Measurements from ENCODE around the gene TBX19.
"Not testable (repeated sequence)": the region's sequence is repeated elsewhere in the genome, so short reads cannot be mapped to it uniquely, and the experiment has no call there.

TBX19 gene

GRCh38 chr1:168345939-168346338 lies 65.3 kb downstream of the TBX19 start:
- TF ChIP-seq, protein P1, sequence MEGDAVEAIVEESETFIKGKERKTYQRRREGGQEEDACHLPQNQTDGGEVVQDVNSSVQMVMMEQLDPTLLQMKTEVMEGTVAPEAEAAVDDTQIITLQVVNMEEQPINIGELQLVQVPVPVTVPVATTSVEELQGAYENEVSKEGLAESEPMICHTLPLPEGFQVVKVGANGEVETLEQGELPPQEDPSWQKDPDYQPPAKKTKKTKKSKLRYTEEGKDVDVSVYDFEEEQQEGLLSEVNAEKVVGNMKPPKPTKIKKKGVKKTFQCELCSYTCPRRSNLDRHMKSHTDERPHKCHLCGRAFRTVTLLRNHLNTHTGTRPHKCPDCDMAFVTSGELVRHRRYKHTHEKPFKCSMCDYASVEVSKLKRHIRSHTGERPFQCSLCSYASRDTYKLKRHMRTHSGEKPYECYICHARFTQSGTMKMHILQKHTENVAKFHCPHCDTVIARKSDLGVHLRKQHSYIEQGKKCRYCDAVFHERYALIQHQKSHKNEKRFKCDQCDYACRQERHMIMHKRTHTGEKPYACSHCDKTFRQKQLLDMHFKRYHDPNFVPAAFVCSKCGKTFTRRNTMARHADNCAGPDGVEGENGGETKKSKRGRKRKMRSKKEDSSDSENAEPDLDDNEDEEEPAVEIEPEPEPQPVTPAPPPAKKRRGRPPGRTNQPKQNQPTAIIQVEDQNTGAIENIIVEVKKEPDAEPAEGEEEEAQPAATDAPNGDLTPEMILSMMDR (IDR thresholded peaks at IDR 0.05; ENCODE audit: control insufficient read depth, insufficient read depth, low read depth, low read length, missing control alignments) = no peak
- DNase-seq (ENCODE audit: low read depth) = no peak
- no peak overlapping the region for H3K4me3 ChIP-seq (ENCODE audit: control insufficient read depth, low read depth, low read length)

DNA sequence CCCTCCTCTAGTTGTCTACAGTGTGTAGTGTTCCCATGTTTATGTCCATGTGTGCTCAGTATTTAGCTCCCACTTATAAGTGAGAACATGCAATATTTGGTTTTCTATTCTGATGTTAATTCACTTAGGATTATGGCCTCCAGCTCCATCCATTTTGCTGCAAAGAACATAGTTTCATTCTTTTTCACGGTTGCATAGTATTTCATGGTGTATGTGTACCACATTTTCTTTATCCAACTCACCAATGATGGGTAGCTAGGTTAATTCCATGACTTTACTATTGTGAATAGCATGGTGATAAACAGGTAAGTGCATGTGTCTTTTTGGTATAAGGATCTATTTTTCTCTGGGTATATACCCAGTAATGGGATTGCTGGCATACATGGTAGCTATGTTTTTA lies 67.0 kb downstream of the TBX19 start:
- TF ChIP-seq, protein P1 (IDR thresholded peaks at IDR 0.05; ENCODE audit: control insufficient read depth, insufficient read depth, low read depth, low read length, missing control alignments) = no peak
- DNase-seq (ENCODE audit: low read depth) = no peak
- H3K4me3 ChIP-seq (ENCODE audit: control insufficient read depth, low read depth, low read length) = no peak overlapping the region

DNA sequence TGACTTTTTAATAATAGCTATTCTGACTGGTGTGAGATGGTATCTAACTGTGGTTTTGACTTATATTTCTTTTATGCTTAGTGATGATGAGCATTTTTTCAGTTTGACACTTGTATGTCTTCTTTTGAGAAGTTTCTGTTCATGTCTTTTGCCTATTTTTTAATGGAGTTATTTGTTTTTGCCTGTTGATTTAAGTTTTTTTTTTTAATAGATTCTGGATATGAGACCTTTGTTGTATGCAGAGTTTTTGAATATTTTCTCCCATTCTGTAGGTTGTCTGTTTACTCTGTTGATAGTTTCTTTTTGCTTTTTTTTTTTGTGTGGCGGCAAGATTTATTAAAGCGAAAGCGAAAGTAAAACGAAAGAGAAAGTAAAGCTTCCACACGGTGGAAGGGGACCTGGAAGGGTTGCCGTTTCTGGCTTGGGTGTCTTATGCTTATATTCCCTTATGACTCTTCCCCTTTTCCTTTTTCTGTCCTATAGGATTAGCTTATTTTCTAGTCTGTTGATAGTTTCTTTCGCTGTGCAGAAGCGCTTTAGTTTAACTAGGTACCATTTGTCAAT lies 67.6 kb downstream of the TBX19 start:
- DNase-seq (ENCODE audit: low read depth) = no peak
- H3K4me3 ChIP-seq (ENCODE audit: control insufficient read depth, low read depth, low read length) = no peak overlapping the region
- TF ChIP-seq, protein P1 (IDR thresholded peaks at IDR 0.05; ENCODE audit: control insufficient read depth, insufficient read depth, low read depth, low read length, missing control alignments) = no peak

DNA sequence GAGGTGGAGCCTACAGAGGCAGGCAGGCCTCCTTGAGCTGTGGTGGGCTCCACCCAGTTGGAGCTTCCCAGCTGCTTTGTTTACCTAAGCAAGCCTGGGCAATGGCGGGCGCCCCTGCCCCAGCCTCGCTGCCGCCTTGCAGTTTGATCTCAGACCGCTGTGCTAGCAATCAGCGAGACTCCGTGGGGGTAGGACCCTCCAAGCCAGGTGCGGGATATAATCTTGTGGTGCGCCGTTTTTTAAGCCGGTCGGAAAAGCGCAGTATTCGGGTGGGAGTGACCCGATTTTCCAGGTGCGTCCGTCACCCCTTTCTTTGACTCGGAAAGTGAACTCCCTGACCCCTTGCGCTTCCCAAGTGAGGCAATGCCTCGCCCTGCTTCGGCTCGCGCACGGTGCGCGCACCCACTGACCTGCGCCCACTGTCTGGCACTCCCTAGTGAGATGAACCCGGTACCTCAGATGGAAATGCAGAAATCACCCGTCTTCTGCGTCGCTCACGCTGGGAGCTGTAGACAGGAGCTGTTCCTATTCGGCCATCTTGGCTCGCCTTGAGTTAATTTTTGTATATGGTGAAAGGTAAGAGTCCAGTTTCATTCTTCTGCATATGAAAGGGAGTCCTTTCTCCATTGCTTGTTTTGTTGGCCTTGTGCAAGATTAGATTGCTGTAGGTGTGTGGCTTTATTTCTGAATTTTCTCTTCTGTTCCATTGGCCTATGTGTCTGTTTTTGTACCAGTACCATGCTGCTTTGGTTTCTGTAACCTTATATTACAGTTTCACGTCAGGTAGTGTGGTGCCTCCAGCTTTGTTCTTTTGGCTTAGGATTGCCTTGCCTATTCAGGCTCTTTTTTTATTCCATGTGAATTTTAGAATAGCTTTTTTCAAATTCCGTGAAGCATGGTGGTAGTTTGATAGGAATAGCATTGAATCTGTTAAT lies 73.9 kb downstream of the TBX19 start:
- not testable (repeated sequence) for DNase-seq (ENCODE audit: low read depth); H3K4me3 ChIP-seq (ENCODE audit: control insufficient read depth, low read depth, low read length)

- H3K4me3 ChIP-seq (ENCODE audit: control insufficient read depth, low read depth, low read length) = no peak overlapping the region
- no peak for DNase-seq (ENCODE audit: low read depth)
- TF ChIP-seq, protein P1 (IDR thresholded peaks at IDR 0.05; ENCODE audit: control insufficient read depth, insufficient read depth, low read depth, low read length, missing control alignments) = no peak
These were observed 79.7 kb downstream of the TBX19 start for GRCh38 chr1:168360151-168361021.

DNA sequence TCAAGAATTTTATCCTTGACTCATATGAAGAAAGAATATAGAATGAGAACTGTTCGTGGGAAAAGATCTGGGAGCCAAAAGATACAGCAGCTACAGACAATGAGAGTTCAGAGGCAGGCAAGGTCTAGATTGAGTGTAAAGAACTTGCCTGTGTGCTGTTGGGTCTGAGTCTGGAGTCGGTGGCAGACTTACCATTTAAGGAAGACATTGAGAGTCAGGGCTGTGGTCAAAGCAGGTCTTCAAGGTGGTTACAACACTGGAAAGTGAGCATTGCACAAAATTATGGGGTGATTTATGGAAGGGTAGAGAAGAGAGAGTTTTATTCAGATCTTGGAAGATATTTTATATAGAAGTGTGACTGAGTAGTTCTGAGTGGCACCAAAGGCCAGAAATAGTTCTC lies 80.6 kb downstream of the TBX19 start:
- H3K4me3 ChIP-seq (ENCODE audit: control insufficient read depth, low read depth, low read length) = no peak overlapping the region
- no peak for DNase-seq (ENCODE audit: low read depth)
- TF ChIP-seq, protein P1 (IDR thresholded peaks at IDR 0.05; ENCODE audit: control insufficient read depth, insufficient read depth, low read depth, low read length, missing control alignments) = no peak
